Pulmonary artery endothelial cell (primary cell): Measurements from ENCODE around the gene TGFBRAP1. TPM values are rescaled to one million over a fixed set of nuclear protein-coding genes. Genes with fewer than 3 reads are reported as not detected.
A peak's percentile ranks its signal among the peaks of the same experiment; 100 is the strongest.

Experiments used
- DNase-seq: peaks from one replicate; pipeline ENCODE4 v3.0.0-alpha.2; 2011; ENCODE audit warnings: low read depth, low spot score
- total RNA-seq: library from RNA; depleted of rRNA; stranded (reverse); fragments of >200 nt; gene quantifications from 2 replicates; pipeline ENCODE4 v1.2.3, GENCODE V29; 2014

Gene TGFBRAP1
- total RNA-seq, 1 donor from 2014 or later, result 46.0 TPM

GRCh38 chr2:105238664-105239240 is 90.8 kb downstream of the TGFBRAP1 start:
- no peak for DNase-seq

- no peak for DNase-seq
These were observed 92.3 kb downstream of the TGFBRAP1 start for GRCh38 chr2:105237045-105237765.

GRCh38 chr2:105236060-105236424 is 93.5 kb downstream of the TGFBRAP1 start:
- DNase-seq, result no peak

- DNase-seq, result peak; percentile 33
These were observed 94.0 kb downstream of the TGFBRAP1 start for GRCh38 chr2:105235388-105236059.

- DNase-seq, result no peak
These were observed 98.3 kb downstream of the TGFBRAP1 start for GRCh38 chr2:105231232-105231619.

- DNase-seq, result no peak
These were observed 105.1 kb downstream of the TGFBRAP1 start for GRCh38 chr2:105224444-105224843.

GRCh38 chr2:105220604-105221003 is 108.9 kb downstream of the TGFBRAP1 start:
- no peak for DNase-seq

- DNase-seq, result no peak
These were observed 113.8 kb downstream of the TGFBRAP1 start for GRCh38 chr2:105215586-105216192.

Other genes with a start within 250 kb of the TGFBRAP1 start
- gene GPR45, start 88.0 kb downstream of the TGFBRAP1 start, total RNA-seq, result not detected in 2 replicates
- 12.7 and 20.5 TPM in 2 replicates for gene C2orf49, start 7.8 kb upstream of the TGFBRAP1 start, total RNA-seq
- 115 and 169 TPM in 2 replicates for gene FHL2, start 69.3 kb upstream of the TGFBRAP1 start, total RNA-seq